ENCODE data around the gene FRYL. TPM values are rescaled to one million over a fixed set of nuclear protein-coding genes. Genes with fewer than 3 reads are reported as not detected.
"Not testable (repeated sequence)": the region's sequence is repeated elsewhere in the genome, so short reads cannot be mapped to it uniquely, and the experiment has no call there.

Gene FRYL
- total RNA-seq, 3 donors from 2014 or later: 45.1 to 47.2 (median 46.7) TPM

- no peak for DNase-seq
- no peaks in the 10 kb centered on the region for H3K27me3 Mint-ChIP-seq (ENCODE audit: low read depth)
- H3K36me3 Mint-ChIP-seq (ENCODE audit: insufficient read depth): peaks cover 27% of the 10 kb centered on the region
- no peak overlapping the region for H3K4me3 Mint-ChIP-seq
- no peak for ATAC-seq
- H3K9me3 Mint-ChIP-seq: peaks cover 4% of the 10 kb centered on the region
- H3K4me1 Mint-ChIP-seq (ENCODE audit: low read depth): peaks cover 26% of the 10 kb centered on the region
Measured at GRCh38 chr4:48709901-48710300, 70.2 kb downstream of the FRYL start.

- H3K9me3 Mint-ChIP-seq: peaks cover 4% of the 10 kb centered on the region
- no peaks in the 10 kb centered on the region for H3K27me3 Mint-ChIP-seq (ENCODE audit: low read depth)
- H3K4me3 Mint-ChIP-seq: no peak overlapping the region
- DNase-seq (no peak), ATAC-seq (no peak)
- peaks cover 27% of the 10 kb centered on the region for H3K4me1 Mint-ChIP-seq (ENCODE audit: low read depth)
- H3K36me3 Mint-ChIP-seq (ENCODE audit: insufficient read depth): peaks cover 27% of the 10 kb centered on the region
Measured at GRCh38 chr4:48708610-48709009, 71.5 kb downstream of the FRYL start.

GRCh38 chr4:48706736-48707135 lies 73.3 kb downstream of the FRYL start:
- peak; percentile 65 to 72 for ATAC-seq

GRCh38 chr4:48705609-48706008 lies 74.5 kb downstream of the FRYL start:
- peaks cover 23% of the 10 kb centered on the region for H3K36me3 Mint-ChIP-seq (ENCODE audit: insufficient read depth)
- H3K27me3 Mint-ChIP-seq (ENCODE audit: low read depth): no peaks in the 10 kb centered on the region
- no peak for ATAC-seq
- no peak for DNase-seq
- H3K4me3 Mint-ChIP-seq: no peak overlapping the region
- peaks cover 26% of the 10 kb centered on the region for H3K4me1 Mint-ChIP-seq (ENCODE audit: low read depth)
- H3K9me3 Mint-ChIP-seq: no peaks in the 10 kb centered on the region

More at GRCh38 chr4:48706736-48707135, 73.3 kb downstream of the FRYL start:
- Mint-ChIP-seq H3K4me3 (no peak overlapping the region), H3K36me3 (ENCODE audit: insufficient read depth) (peaks cover 27% of the 10 kb centered on the region), H3K9me3 (peaks cover 4% of the 10 kb centered on the region), H3K27me3 (ENCODE audit: low read depth) (no peaks in the 10 kb centered on the region), H3K4me1 (ENCODE audit: low read depth) (peaks cover 24% of the 10 kb centered on the region)
- DNase-seq: no peak

- H3K4me3 Mint-ChIP-seq: no peak overlapping the region
- H3K36me3 Mint-ChIP-seq (ENCODE audit: insufficient read depth): peaks cover 10% of the 10 kb centered on the region
- H3K4me1 Mint-ChIP-seq (ENCODE audit: low read depth): peaks cover 34% of the 10 kb centered on the region
- H3K9me3 Mint-ChIP-seq: no peaks in the 10 kb centered on the region
- H3K27me3 Mint-ChIP-seq (ENCODE audit: low read depth): no peaks in the 10 kb centered on the region
- ATAC-seq (no peak), DNase-seq (no peak)
Measured at GRCh38 chr4:48704091-48704802, 75.8 kb downstream of the FRYL start.

GRCh38 chr4:48699475-48699874 lies 80.6 kb downstream of the FRYL start:
- Mint-ChIP-seq H3K9me3 (no peaks in the 10 kb centered on the region), H3K4me1 (ENCODE audit: low read depth) (peaks cover 64% of the 10 kb centered on the region), H3K4me3 (peak overlapping the region; percentile 64), H3K36me3 (ENCODE audit: insufficient read depth) (peaks cover 9% of the 10 kb centered on the region), H3K27me3 (ENCODE audit: low read depth) (no peaks in the 10 kb centered on the region)
- DNase-seq: no peak
- peak; percentile 14 to 29 for ATAC-seq

- Mint-ChIP-seq H3K36me3 (ENCODE audit: insufficient read depth) (peaks cover 9% of the 10 kb centered on the region), H3K27me3 (ENCODE audit: low read depth) (no peaks in the 10 kb centered on the region), H3K4me1 (ENCODE audit: low read depth) (peaks cover 60% of the 10 kb centered on the region), H3K9me3 (no peaks in the 10 kb centered on the region), H3K4me3 (no peak overlapping the region)
- ATAC-seq: no peak
- DNase-seq: no peak
Measured at GRCh38 chr4:48698029-48698971, 81.8 kb downstream of the FRYL start.

GRCh38 chr4:48697516-48697915 lies 82.6 kb downstream of the FRYL start:
- DNase-seq; H3K9me3 Mint-ChIP-seq; H3K27me3 Mint-ChIP-seq (ENCODE audit: low read depth); ATAC-seq; H3K4me3 Mint-ChIP-seq; H3K36me3 Mint-ChIP-seq (ENCODE audit: insufficient read depth): not testable (repeated sequence)
- H3K4me1 Mint-ChIP-seq (ENCODE audit: low read depth): peaks cover 58% of the 10 kb centered on the region

GRCh38 chr4:48694824-48695223 lies 85.3 kb downstream of the FRYL start:
- DNase-seq: no peak
- no peak for ATAC-seq
- Mint-ChIP-seq H3K4me3 (no peak overlapping the region), H3K9me3 (no peaks in the 10 kb centered on the region), H3K4me1 (ENCODE audit: low read depth) (peaks cover 61% of the 10 kb centered on the region), H3K36me3 (ENCODE audit: insufficient read depth) (peaks cover 9% of the 10 kb centered on the region), H3K27me3 (ENCODE audit: low read depth) (no peaks in the 10 kb centered on the region)

GRCh38 chr4:48693856-48694574 lies 86.1 kb downstream of the FRYL start:
- no peak for ATAC-seq
- no peak for DNase-seq
- Mint-ChIP-seq H3K9me3 (no peaks in the 10 kb centered on the region), H3K36me3 (ENCODE audit: insufficient read depth) (peaks cover 9% of the 10 kb centered on the region), H3K27me3 (ENCODE audit: low read depth) (no peaks in the 10 kb centered on the region), H3K4me1 (ENCODE audit: low read depth) (peaks cover 58% of the 10 kb centered on the region), H3K4me3 (no peak overlapping the region)

GRCh38 chr4:48692897-48693296 lies 87.2 kb downstream of the FRYL start:
- no peaks in the 10 kb centered on the region for H3K9me3 Mint-ChIP-seq

GRCh38 chr4:48692044-48692443 lies 88.0 kb downstream of the FRYL start:
- Mint-ChIP-seq H3K27me3 (ENCODE audit: low read depth) (no peaks in the 10 kb centered on the region), H3K9me3 (no peaks in the 10 kb centered on the region), H3K4me3 (no peak overlapping the region), H3K36me3 (ENCODE audit: insufficient read depth) (peaks cover 3% of the 10 kb centered on the region), H3K4me1 (ENCODE audit: low read depth) (peaks cover 49% of the 10 kb centered on the region)
- ATAC-seq: no peak
- no peak for DNase-seq

More at GRCh38 chr4:48692897-48693296, 87.2 kb downstream of the FRYL start:
- no peak overlapping the region for H3K4me3 Mint-ChIP-seq
- peaks cover 5% of the 10 kb centered on the region for H3K36me3 Mint-ChIP-seq (ENCODE audit: insufficient read depth)
- ATAC-seq (no peak), DNase-seq (no peak)
- peaks cover 52% of the 10 kb centered on the region for H3K4me1 Mint-ChIP-seq (ENCODE audit: low read depth)
- no peaks in the 10 kb centered on the region for H3K27me3 Mint-ChIP-seq (ENCODE audit: low read depth)

- peaks cover 2% of the 10 kb centered on the region for H3K36me3 Mint-ChIP-seq (ENCODE audit: insufficient read depth)
- ATAC-seq: no peak
- no peaks in the 10 kb centered on the region for H3K27me3 Mint-ChIP-seq (ENCODE audit: low read depth)
- H3K9me3 Mint-ChIP-seq: no peaks in the 10 kb centered on the region
- H3K4me3 Mint-ChIP-seq: no peak overlapping the region
- peaks cover 48% of the 10 kb centered on the region for H3K4me1 Mint-ChIP-seq (ENCODE audit: low read depth)
- no peak for DNase-seq
Measured at GRCh38 chr4:48688953-48689352, 91.1 kb downstream of the FRYL start.

All from activated T-cell treated with anti-CD3 and anti-CD28 coated beads, Interleukin-2, amount 50 U/mL, for 4 hours (primary cell).